HG03196 (cell line): Measurements from ENCODE around the gene SERINC4.
A peak's percentile ranks its signal among the peaks of the same experiment; 100 is the strongest.
"Not testable (repeated sequence)": the region's sequence is repeated elsewhere in the genome, so short reads cannot be mapped to it uniquely, and the experiment has no call there.

Source experiments
- ATAC-seq: cut with Tn5 transposase; IDR thresholded peaks from one replicate; pipeline ENCODE4 v1.9.1; 2021; ENCODE audit not compliant: unreplicated experiment

The SERINC4 gene

GRCh38 chr15:43763819-43764446, 36.1 kb downstream of the SERINC4 start:
- no peak for ATAC-seq

DNA sequence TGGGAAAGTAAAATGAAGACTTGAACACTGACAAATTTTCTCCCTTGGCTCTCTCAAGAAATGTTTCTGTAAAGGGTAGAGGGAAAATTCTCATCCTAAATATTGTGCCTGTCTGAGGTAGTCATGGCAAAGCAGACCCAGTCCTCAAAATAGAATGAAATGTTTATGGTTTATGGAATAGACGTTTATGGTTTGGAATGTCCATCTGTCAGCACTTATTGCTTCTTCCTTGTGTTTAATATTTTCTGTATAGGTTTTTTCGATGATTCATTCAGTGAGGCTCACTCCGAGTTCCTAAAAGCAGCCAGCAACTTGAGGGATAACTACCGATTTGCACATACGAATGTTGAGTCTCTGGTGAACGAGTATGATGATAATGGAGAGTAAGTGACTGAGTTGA, 37.2 kb downstream of the SERINC4 start:
- ATAC-seq, result no peak

DNA sequence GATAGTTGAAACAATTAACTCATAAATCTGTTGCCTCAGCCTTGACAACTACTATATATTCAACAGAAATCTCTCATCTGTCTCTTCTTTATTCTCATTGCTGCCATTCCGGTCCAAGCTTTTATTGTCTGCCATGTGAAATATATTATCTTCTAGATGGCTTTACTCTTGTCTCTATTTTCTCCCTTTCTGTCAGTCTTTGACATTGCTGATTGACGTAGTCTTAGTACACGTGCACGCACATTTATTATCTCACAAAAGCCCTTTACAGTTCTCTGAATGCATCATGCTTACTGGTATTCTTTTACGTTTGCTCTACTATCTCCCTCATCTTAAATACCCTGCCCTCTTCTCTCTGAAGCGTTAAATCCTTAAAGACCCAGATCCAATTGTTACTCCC, 48.1 kb downstream of the SERINC4 start:
- ATAC-seq, result no peak

GRCh38 chr15:43749690-43750345, 50.2 kb downstream of the SERINC4 start:
- peak; percentile 46 for ATAC-seq

DNA sequence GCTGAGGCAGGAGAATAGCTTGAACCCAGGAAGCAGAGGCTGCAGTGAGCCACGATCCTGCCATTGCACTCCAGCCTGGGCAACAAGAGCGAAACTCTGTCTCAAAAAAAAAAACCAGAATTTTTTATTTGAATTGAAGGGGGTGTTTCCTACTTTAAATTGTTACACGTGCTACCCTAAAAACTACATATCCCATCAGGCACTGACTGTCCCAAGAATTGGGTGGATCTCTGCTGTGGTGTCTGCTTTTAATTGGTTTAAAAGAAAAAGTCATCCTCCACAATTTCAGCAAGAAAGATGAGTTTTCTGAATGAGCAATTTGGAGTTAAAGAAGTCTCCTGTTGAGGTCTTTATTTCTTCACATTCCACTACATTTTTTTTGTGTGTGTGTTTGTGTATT, 51.6 kb downstream of the SERINC4 start:
- ATAC-seq, result no peak

- ATAC-seq, result not testable (repeated sequence)
These were observed 53.1 kb downstream of the SERINC4 start for GRCh38 chr15:43746903-43747309.

- peak; percentile 75 for ATAC-seq
These were observed 53.6 kb downstream of the SERINC4 start, which contains the start of gene PDIA3 for GRCh38 chr15:43746245-43746902. Gene PDIA3 (plus strand): TSS chr15:43746438. CDS start chr15:43746540, 102 bp downstream.
